Measurements from ENCODE around the gene SOCS1. TPM values are rescaled to one million over a fixed set of nuclear protein-coding genes. Genes with fewer than 3 reads are reported as not detected.

The SOCS1 gene
- total and polyA plus RNA-seq, 2 experiments from 2014 or later: 84.7 to 104 TPM

DNA sequence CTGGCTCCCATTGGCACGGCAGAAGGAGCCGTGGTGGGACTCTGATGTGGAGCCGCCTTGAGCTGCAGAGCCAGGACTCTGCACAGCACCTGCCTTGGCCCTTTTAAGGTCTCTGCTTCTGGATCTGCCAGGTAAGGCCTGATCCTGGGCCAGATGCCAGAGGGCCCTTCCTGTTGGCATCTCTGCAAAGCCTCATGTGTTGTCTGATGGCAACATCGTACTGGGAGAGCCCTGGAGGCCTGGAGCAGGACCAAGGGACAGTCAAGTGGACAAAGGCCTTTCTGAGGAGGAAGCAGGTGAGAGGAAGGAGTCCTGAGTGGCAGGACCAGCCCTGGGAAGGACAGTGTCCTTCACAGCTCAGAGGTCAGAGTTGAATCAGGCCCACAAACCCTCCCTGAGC lies 26.1 kb downstream of the SOCS1 start:
- Histone ChIP-seq H2AFZ (no peak overlapping the region), H3K79me2 (replicated peaks; ENCODE audit: insufficient read depth) (no peaks in the 10 kb centered on the region), H3K4me3 (no peak overlapping the region), H3K36me3 (ENCODE audit: insufficient read depth) (no peaks in the 10 kb centered on the region), H3K4me1 (ENCODE audit: insufficient read depth) (peaks cover 9% of the 10 kb centered on the region; the same call in 1 of the 2 replicates), H3K4me2 (no peak overlapping the region), H3K27me3 (ENCODE audit: insufficient read depth) (no peaks in the 10 kb centered on the region), H3K27ac (ENCODE audit: low read depth) (no peak overlapping the region), H3K9me2 (ENCODE audit: insufficient read depth) (no peaks in the 10 kb centered on the region), H3F3A (replicated peaks; ENCODE audit: low read depth) (0 out of 2 replicates have a peak, but pooled peaks cover 6% of the 10 kb centered on the region), H4K20me1 (replicated peaks; ENCODE audit: insufficient read depth) (no peaks in the 10 kb centered on the region)
- TF ChIP-seq, protein P1, sequence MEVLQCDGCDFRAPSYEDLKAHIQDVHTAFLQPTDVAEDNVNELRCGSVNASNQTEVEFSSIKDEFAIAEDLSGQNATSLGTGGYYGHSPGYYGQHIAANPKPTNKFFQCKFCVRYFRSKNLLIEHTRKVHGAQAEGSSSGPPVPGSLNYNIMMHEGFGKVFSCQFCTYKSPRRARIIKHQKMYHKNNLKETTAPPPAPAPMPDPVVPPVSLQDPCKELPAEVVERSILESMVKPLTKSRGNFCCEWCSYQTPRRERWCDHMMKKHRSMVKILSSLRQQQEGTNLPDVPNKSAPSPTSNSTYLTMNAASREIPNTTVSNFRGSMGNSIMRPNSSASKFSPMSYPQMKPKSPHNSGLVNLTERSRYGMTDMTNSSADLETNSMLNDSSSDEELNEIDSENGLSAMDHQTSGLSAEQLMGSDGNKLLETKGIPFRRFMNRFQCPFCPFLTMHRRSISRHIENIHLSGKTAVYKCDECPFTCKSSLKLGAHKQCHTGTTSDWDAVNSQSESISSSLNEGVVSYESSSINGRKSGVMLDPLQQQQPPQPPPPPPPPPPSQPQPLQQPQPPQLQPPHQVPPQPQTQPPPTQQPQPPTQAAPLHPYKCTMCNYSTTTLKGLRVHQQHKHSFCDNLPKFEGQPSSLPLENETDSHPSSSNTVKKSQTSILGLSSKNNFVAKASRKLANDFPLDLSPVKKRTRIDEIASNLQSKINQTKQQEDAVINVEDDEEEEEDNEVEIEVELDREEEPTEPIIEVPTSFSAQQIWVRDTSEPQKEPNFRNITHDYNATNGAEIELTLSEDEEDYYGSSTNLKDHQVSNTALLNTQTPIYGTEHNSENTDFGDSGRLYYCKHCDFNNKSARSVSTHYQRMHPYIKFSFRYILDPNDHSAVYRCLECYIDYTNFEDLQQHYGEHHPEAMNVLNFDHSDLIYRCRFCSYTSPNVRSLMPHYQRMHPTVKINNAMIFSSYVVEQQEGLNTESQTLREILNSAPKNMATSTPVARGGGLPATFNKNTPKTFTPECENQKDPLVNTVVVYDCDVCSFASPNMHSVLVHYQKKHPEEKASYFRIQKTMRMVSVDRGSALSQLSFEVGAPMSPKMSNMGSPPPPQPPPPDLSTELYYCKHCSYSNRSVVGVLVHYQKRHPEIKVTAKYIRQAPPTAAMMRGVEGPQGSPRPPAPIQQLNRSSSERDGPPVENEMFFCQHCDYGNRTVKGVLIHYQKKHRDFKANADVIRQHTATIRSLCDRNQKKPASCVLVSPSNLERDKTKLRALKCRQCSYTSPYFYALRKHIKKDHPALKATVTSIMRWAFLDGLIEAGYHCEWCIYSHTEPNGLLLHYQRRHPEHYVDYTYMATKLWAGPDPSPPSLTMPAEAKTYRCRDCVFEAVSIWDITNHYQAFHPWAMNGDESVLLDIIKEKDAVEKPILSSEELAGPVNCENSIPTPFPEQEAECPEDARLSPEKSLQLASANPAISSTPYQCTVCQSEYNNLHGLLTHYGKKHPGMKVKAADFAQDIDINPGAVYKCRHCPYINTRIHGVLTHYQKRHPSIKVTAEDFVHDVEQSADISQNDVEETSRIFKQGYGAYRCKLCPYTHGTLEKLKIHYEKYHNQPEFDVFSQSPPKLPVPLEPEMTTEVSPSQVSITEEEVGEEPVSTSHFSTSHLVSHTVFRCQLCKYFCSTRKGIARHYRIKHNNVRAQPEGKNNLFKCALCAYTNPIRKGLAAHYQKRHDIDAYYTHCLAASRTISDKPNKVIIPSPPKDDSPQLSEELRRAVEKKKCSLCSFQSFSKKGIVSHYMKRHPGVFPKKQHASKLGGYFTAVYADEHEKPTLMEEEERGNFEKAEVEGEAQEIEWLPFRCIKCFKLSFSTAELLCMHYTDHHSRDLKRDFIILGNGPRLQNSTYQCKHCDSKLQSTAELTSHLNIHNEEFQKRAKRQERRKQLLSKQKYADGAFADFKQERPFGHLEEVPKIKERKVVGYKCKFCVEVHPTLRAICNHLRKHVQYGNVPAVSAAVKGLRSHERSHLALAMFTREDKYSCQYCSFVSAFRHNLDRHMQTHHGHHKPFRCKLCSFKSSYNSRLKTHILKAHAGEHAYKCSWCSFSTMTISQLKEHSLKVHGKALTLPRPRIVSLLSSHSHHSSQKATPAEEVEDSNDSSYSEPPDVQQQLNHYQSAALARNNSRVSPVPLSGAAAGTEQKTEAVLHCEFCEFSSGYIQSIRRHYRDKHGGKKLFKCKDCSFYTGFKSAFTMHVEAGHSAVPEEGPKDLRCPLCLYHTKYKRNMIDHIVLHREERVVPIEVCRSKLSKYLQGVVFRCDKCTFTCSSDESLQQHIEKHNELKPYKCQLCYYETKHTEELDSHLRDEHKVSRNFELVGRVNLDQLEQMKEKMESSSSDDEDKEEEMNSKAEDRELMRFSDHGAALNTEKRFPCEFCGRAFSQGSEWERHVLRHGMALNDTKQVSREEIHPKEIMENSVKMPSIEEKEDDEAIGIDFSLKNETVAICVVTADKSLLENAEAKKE (CRISPR knock-in tag; IDR thresholded peaks at IDR 0.05): no peak
- TF ChIP-seq JUNB (IDR thresholded peaks at IDR 0.05; ENCODE audit: unreplicated experiment) (no peak), ZNF114 (CRISPR knock-in tag; IDR thresholded peaks at IDR 0.05) (no peak), NANOG (IDR thresholded peaks at IDR 0.05; ENCODE audit: borderline replicate concordance) (no peak), EZH2 (IDR thresholded peaks at IDR 0.05; ENCODE audit: low read depth, unreplicated experiment) (no peak), POLR2AphosphoS5 (IDR thresholded peaks at IDR 0.05; ENCODE audit: low read depth) (no peak)
- TF ChIP-seq, protein P2, sequence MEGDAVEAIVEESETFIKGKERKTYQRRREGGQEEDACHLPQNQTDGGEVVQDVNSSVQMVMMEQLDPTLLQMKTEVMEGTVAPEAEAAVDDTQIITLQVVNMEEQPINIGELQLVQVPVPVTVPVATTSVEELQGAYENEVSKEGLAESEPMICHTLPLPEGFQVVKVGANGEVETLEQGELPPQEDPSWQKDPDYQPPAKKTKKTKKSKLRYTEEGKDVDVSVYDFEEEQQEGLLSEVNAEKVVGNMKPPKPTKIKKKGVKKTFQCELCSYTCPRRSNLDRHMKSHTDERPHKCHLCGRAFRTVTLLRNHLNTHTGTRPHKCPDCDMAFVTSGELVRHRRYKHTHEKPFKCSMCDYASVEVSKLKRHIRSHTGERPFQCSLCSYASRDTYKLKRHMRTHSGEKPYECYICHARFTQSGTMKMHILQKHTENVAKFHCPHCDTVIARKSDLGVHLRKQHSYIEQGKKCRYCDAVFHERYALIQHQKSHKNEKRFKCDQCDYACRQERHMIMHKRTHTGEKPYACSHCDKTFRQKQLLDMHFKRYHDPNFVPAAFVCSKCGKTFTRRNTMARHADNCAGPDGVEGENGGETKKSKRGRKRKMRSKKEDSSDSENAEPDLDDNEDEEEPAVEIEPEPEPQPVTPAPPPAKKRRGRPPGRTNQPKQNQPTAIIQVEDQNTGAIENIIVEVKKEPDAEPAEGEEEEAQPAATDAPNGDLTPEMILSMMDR (conservative IDR thresholded peaks at IDR 0.05; ENCODE audit: low read depth in 2 of 2): no peak
- TF ChIP-seq, protein P3, sequence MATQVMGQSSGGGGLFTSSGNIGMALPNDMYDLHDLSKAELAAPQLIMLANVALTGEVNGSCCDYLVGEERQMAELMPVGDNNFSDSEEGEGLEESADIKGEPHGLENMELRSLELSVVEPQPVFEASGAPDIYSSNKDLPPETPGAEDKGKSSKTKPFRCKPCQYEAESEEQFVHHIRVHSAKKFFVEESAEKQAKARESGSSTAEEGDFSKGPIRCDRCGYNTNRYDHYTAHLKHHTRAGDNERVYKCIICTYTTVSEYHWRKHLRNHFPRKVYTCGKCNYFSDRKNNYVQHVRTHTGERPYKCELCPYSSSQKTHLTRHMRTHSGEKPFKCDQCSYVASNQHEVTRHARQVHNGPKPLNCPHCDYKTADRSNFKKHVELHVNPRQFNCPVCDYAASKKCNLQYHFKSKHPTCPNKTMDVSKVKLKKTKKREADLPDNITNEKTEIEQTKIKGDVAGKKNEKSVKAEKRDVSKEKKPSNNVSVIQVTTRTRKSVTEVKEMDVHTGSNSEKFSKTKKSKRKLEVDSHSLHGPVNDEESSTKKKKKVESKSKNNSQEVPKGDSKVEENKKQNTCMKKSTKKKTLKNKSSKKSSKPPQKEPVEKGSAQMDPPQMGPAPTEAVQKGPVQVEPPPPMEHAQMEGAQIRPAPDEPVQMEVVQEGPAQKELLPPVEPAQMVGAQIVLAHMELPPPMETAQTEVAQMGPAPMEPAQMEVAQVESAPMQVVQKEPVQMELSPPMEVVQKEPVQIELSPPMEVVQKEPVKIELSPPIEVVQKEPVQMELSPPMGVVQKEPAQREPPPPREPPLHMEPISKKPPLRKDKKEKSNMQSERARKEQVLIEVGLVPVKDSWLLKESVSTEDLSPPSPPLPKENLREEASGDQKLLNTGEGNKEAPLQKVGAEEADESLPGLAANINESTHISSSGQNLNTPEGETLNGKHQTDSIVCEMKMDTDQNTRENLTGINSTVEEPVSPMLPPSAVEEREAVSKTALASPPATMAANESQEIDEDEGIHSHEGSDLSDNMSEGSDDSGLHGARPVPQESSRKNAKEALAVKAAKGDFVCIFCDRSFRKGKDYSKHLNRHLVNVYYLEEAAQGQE (IDR thresholded peaks at IDR 0.05; ENCODE audit: unreplicated experiment): no peak
- TF ChIP-seq, protein P4, sequence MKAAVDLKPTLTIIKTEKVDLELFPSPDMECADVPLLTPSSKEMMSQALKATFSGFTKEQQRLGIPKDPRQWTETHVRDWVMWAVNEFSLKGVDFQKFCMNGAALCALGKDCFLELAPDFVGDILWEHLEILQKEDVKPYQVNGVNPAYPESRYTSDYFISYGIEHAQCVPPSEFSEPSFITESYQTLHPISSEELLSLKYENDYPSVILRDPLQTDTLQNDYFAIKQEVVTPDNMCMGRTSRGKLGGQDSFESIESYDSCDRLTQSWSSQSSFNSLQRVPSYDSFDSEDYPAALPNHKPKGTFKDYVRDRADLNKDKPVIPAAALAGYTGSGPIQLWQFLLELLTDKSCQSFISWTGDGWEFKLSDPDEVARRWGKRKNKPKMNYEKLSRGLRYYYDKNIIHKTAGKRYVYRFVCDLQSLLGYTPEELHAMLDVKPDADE (IDR thresholded peaks at IDR 0.05): no peak
- Mint-ChIP-seq H3K9me3 (no peaks in the 10 kb centered on the region), H3K27me3 (ENCODE audit: insufficient read depth, low read depth, poor library complexity) (peaks cover 17% of the 10 kb centered on the region), H3K4me1 (peaks cover 8% of the 10 kb centered on the region), H3K36me3 (ENCODE audit: low read depth) (no peaks in the 10 kb centered on the region), H3K4me3 (no peak overlapping the region), H3K27ac (no peak overlapping the region)
- ATAC-seq: no peak
- DNase-seq (ENCODE audit: low spot score): no peak
